Measurements from ENCODE around the gene DOHH.

- no peak for TF ChIP-seq CTCF (IDR thresholded peaks at IDR 0.05 in 8 of 11, conservative IDR thresholded peaks at IDR 0.05 in 3 of 11)
- no peak for TF ChIP-seq POLR2AphosphoS5 (IDR thresholded peaks at IDR 0.05)
- TF ChIP-seq POLR2A (IDR thresholded peaks at IDR 0.05), result no peak
Measured at GRCh38 chr19:3510727-3511126, 10.3 kb upstream of the DOHH start.
